ENCODE measurements around the gene CEP85L.

GRCh38 chr6:118554698-118555097 lies 96.7 kb downstream of the CEP85L start:
- TF ChIP-seq EZH2 (IDR thresholded peaks at IDR 0.05; ENCODE audit: insufficient read depth, poor library complexity, severe bottlenecking), result no peak
- no peak for TF ChIP-seq EZH2phosphoT487 (IDR thresholded peaks at IDR 0.05; ENCODE audit: insufficient read depth, low read depth)
